EH (cell line): Measurements from ENCODE around the gene TASOR.
A peak's percentile ranks its signal among the peaks of the same experiment; 100 is the strongest.
"Not testable (repeated sequence)": the region's sequence is repeated elsewhere in the genome, so short reads cannot be mapped to it uniquely, and the experiment has no call there.

Experiments
- DNase-seq: peaks from one replicate; pipeline ENCODE4 v3.0.0-alpha.2; 2015; ENCODE audit warnings: low read depth

TASOR gene, protein sequence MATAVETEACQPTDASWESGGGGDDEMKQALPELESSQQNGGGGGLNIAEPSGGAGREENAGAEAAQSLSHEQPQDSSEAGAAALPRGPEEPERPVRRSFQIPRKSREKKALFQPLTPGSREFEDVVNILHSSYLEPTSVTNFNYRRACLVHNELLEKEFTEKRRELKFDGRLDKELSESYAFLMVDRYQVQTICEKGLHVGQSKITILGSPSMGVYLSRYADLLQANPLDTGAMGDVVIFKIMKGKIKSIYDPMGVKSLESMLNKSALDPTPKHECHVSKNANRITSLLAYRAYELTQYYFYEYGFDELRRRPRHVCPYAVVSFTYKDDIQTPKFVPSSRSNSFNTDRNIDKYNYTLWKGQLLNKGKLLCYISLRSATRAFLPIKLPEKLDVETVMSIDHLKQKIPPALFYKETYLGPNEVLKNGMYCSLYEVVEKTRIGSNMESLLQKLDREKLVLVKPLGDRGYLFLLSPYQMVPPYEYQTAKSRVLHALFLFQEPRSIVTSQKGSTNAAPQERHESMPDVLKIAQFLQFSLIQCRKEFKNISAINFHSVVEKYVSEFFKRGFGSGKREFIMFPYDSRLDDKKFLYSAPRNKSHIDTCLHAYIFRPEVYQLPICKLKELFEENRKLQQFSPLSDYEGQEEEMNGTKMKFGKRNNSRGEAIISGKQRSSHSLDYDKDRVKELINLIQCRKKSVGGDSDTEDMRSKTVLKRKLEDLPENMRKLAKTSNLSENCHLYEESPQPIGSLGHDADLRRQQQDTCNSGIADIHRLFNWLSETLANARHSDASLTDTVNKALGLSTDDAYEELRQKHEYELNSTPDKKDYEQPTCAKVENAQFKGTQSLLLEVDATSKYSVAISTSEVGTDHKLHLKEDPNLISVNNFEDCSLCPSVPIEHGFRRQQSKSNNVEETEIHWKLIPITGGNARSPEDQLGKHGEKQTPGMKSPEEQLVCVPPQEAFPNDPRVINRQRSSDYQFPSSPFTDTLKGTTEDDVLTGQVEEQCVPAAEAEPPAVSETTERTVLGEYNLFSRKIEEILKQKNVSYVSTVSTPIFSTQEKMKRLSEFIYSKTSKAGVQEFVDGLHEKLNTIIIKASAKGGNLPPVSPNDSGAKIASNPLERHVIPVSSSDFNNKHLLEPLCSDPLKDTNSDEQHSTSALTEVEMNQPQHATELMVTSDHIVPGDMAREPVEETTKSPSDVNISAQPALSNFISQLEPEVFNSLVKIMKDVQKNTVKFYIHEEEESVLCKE (N-terminal part only)

DNA sequence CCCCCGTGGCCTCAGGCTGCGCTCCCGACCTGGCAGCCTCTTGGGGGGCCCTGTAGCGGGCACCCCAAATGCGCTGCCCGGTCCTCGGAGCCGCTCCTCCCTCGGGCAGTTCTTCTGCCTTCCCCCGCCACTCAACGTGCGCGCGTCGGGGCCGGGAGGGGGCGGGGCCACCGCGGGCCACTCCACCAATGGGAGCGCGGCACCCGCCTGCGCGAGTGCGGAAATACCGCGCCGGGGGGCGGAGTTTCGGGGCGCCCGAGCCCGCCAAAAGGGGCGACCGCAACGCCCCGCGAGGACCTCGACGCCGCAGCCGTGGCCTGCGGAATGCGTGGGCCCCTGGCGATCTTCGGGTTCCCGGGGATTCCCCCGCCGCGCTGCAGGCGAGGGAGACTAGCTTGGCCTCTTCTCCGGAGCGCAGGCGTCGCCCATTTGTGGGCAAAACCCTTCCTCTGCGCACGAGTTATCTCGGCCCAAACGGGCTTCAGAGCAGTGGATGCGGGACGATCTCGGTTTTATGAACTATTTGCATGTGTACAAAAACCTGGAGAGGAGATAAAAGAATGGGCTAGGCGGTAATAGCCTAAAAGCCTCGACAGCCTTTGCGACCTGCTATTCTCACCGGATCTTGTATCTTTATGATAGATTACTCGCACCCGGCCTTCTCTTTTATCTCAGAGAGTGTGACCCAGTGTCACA is at the start of gene TASOR:
TASOR (minus strand) TSS at position 144 of the 696 bp plus-strand sequence. CDS start 259 bp downstream, outside the sequence.
- peak; percentile 78 for DNase-seq

GRCh38 chr3:56732109-56732508 is 49.0 kb upstream of the TASOR start:
- no peak for DNase-seq

DNA sequence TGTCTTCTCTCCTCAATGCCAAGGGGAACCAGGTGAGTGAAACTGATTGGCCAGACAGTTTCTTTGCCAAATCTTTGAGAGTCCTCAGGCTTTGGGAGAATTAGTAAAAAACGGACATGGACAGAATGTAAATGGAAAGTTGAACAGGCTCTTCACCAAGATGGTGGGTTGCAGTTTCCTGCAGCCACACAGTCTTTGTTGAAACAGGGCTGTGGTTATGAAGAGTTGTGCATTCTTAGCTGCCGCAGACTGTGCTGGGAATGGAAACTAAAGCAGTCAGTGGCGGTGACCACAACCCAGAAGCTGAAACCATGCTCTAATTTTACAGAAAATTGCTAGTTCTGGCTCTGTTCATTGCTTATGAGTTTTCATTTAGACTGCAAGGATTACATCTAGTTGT is 42.1 kb upstream of the TASOR start:
- DNase-seq, result no peak

DNA sequence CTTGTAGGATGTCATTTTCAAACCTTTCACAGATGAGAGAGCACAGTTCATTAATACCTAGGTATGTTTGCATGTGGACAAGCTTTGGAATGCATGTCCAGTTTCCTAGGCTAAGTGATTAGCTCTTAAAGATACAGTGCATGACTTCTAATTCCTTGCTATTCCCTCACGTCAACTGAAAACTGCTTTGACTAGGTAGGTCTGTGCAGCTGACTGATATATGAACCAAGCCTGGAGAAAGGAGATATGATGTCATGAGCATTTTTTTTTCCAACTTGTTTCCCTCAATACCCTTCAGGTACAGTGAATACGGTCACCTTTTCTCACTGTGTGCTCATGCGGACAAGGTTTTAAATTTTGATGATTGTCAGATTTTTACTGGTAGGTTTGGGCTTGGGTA is 41.6 kb upstream of the TASOR start:
- DNase-seq, result no peak

DNA sequence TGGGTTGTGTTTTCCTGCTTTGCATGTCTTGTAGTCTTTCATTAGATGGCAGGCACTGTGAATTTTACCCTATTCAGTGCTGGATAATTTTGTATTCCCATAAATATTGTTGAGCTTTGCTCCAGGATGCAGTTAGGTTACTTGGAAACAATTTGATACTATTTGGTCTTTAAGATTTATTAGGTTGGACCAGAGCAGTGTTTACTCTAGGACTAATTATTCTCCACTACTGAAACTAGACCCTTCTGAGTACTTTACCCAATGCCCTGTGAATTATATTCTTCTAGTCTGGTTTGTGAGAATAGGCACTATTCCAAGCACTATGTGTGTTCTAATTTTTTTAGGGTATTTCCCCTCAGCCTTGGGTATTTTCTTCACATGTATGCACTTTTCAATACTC is 37.8 kb upstream of the TASOR start:
- DNase-seq, result no peak

DNA sequence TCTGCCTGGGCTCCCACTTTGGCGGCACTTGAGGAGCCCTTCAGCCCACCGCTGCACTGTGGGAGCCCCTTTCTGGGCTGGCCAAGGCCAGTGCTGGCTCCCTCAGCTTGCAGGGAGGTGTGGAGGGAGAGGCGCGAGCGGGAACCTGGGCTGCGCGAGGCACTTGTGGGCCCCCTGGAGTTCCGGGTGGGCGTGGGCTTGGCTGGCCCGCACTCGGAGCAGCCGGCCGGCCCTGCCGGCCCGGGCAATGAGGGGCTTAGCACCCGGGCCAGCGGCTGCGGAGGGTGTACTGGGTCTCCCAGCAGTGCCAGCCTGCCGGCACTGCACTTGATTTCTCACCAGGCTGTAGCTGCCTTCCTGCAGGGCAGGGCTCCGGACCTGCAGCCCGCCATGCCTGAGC is 35.7 kb upstream of the TASOR start:
- not testable (repeated sequence) for DNase-seq

GRCh38 chr3:56711344-56711743 is 28.3 kb upstream of the TASOR start:
- no peak for DNase-seq

DNA sequence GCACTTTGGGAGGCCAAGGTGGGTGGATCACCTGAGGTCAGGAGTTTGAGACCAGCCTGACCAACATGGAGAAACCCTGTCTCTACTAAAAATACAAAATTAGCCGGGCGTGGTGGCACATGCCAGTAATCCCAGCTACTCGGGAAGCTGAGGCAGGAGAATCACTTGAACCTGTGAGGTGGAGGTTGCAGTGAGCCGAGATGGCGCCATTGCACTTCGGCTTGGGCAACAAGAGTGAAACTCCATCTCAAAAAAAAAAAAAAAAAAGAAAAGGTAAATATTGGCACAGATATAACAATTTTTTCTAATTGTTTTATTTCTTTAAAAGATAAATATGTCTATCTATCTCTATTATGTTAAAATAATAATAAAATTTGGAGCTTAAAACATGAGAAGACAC is 24.3 kb upstream of the TASOR start:
- not testable (repeated sequence) for DNase-seq

DNA sequence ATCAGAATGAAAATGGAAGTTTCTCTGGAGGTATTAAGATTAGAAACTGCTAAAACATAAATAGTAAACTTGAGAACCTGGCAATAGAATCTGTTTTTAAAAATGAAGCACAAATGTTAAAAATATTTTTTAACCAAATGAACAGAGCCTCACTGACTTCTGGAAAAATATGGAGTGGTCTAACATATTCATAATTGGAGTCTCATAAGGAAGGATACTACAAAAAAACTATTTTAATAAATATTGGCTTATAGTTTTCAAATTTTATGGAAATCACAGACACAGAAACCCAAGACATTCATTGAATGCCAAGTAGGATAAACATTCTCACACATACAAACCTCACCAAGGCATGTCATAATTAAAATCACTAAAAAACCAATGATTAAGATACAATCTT is 23.6 kb upstream of the TASOR start:
- DNase-seq, result no peak

DNA sequence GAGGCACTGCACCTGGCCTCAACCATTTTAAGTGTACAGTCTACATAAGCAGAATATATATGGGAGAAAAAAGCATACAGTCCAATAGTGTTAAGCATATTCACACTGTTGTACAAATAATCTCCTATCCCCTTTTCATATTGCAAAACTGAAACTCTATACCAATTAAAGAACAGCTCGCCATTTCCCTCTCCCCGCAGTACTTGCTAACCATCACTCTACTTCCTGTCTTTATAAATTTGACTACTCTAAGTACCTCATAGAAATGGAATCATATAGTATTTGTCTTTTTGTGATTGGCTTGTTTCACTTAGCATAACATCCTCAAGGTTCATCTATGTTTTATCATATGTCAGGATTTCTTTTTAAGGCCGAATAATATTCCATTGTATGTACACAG is 21.6 kb upstream of the TASOR start:
- DNase-seq, result no peak

DNA sequence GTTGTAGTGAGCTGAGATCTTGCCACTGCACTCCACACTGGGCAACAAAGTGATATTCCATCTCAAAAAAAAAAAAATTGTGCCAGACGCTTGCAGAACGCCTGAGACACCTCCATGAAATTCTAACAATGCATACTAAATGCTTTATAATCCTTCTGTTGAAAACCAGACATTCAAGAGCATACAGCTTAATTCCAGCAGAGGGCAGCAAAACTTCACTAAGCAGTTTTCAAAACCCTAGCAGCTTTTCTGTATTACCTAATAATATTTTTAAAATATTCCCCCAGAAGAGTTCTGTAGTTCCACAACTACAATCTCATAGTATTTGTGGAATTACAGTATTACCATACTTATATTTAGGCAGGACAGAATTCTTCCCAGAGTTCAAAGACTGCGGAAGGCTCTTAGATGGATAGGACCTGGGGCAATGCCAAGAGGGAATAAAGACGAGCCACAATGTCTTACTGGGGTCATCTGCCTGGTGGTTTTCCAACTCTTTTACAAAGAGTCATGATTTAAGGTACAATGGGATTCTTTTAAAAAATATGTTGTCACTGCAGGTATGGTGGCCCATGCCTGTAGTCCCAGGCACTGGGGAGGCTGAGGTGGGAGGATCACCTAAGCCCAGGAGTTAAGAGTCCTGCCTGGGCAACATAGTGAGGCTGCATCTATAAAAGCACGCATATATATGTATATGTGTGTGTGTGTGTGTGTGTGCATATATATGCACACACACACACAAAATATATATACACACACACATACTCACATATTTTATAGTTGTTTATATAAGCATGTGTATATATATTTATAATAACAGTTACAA is 19.6 kb upstream of the TASOR start:
- peak; percentile 77 for DNase-seq

GRCh38 chr3:56700151-56700550 is 17.1 kb upstream of the TASOR start:
- no peak for DNase-seq

GRCh38 chr3:56694867-56695683 is 12.0 kb upstream of the TASOR start:
- DNase-seq, result no peak

- DNase-seq, result no peak
Observed at GRCh38 chr3:56693750-56694149, 10.7 kb upstream of the TASOR start.

DNA sequence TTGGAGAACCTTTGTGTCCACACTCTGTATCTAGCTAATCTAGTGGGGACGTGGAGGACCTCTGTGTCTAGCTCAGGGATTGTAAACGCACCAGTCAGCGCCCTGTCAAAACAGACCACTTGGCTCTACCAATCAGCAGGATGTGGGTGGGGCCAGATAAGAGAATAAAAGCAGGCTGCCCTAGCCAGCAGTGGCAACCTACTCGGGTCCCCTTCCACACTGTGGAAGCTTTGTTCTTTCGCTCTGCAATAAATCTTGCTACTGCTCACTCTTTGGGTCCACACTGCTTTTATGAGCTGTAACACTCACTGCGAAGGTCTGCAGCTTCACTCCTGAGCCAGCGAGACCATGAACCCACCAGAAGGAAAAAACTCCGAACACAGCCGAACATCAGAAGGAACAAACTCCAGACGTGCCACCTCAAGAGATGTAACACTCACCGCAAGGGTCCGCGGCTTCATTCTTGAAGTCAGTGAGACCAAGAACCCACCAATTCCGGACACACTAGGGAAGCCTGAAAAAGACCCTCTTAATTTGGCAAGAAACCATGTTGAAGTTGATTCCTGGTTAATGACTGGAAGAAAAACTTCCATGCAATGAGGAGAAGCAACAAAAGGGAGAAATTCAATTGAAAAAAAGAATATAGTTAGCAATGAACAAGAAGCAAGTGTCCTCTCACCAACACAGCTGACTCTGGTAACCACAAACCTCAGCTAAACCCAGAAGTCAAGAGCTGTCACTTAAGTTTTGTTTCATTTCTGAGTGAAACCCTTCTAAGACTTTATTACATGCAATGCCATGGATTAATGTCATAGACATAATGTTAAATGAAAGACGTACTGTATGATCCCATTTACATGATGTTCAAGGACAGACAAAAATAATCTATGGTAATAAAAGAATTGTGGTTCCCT is 9.7 kb upstream of the TASOR start:
- not testable (repeated sequence) for DNase-seq

GRCh38 chr3:56692001-56692365 is 8.9 kb upstream of the TASOR start:
- DNase-seq, result not testable (repeated sequence)

- DNase-seq, result no peak
Observed at GRCh38 chr3:56691165-56692000, 8.3 kb upstream of the TASOR start.

DNA sequence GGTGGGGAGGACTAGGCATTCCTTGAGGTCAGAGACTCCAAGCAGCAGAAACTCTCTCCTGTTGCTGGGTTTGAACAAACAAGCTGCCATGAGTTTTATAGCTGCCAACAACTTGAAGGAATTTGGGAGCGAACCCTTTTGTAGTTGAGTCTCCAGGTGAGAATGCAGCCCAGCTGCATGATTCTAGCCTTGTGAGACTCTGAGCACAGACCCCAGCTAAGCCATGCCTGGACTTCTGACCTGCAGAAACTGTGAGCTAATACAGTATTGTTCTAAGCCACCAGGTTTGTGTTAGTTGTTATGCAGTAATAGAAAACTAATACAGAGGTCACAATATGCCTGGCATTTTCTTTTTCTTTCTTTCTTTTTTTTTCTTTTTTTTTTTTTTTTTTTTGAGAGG is 6.2 kb upstream of the TASOR start:
- DNase-seq, result no peak
